Lower lobe of right lung (tissue), 2 donors: ENCODE results near the gene MDGA2. TPM values are rescaled to one million over a fixed set of nuclear protein-coding genes. Genes with fewer than 3 reads are reported as not detected.

ENCODE experiments used
- ATAC-seq, 2 donors: fragments of 200-7000 bp; cut with Tn5 transposase; one replicate each; pipeline ENCODE4 v1.9.1; 2020 to 2022; ENCODE audit warnings: mild to moderate bottlenecking in 2 of 2, moderate library complexity in 2 of 2
- DNase-seq: peaks from one replicate; pipeline ENCODE4 v3.0.0-alpha.2; 2020
- H3K27ac ChIP-seq: fragments of 200-600 bp; one replicate; pipeline ENCODE4 v1.8.0; 2022
- H3K27me3 ChIP-seq: fragments of 200-600 bp; one replicate; pipeline ENCODE4 v1.8.0; 2022; ENCODE audit warnings: low read depth
- H3K36me3 ChIP-seq: fragments of 200-600 bp; one replicate; pipeline ENCODE4 v1.8.0; 2022; ENCODE audit warnings: mild to moderate bottlenecking
- H3K4me1 ChIP-seq: fragments of 200-600 bp; one replicate; pipeline ENCODE4 v1.8.0; 2022
- H3K4me3 ChIP-seq: fragments of 200-600 bp; one replicate; pipeline ENCODE4 v1.8.0; 2022; ENCODE audit warnings: mild to moderate bottlenecking
- H3K9me3 ChIP-seq: fragments of 200-600 bp; one replicate; pipeline ENCODE4 v1.8.0; 2022
- CTCF ChIP-seq: fragments of 200-600 bp; IDR thresholded peaks from one replicate; pipeline ENCODE4 v1.8.0; 2022; ENCODE audit warnings: antibody characterized with exemption, mild to moderate bottlenecking
- intact Hi-C: fragments of 100-400 bp; cut with DNase I; formaldehyde crosslinking; loops from one replicate; pipeline ENCODE4 v1.11.0; 2022
- total RNA-seq: library from RNA; stranded (reverse); fragmentation: NEBNext Ultra II Directional; extraction: Animal tissue kit (Norgen Biotek cat#: 25700); gene quantifications from one replicate; pipeline ENCODE4 v1.2.1, GENCODE V29; 2021
- donor health status: DM: no; HTN: yes; CAD: no; lungs with severe emphysema.

The MDGA2 gene
- total RNA-seq, 1 donor from 2014 or later = 0.24 TPM

GRCh38 chr14:47020500-47020899, 654.9 kb downstream of the MDGA2 start:
- intact Hi-C loops = no loop called here
- H3K36me3 ChIP-seq = no peaks in the 10 kb centered on the region
- TF ChIP-seq CTCF = no peak
- H3K27ac ChIP-seq = no peak overlapping the region
- DNase-seq (no peak), ATAC-seq (no peak)
- H3K9me3 ChIP-seq = no peaks in the 10 kb centered on the region
- H3K27me3 ChIP-seq = no peaks in the 10 kb centered on the region
- H3K4me3 ChIP-seq = no peak overlapping the region
- H3K4me1 ChIP-seq = no peaks in the 10 kb centered on the region

GRCh38 chr14:47012533-47013280, 662.7 kb downstream of the MDGA2 start:
- Histone ChIP-seq H3K4me3 (no peak overlapping the region), H3K36me3 (no peaks in the 10 kb centered on the region), H3K27ac (no peak overlapping the region), H3K4me1 (no peaks in the 10 kb centered on the region), H3K27me3 (no peaks in the 10 kb centered on the region), H3K9me3 (no peaks in the 10 kb centered on the region)
- DNase-seq (no peak), ATAC-seq (no peak)
- intact Hi-C loops = no loop called here
- no peak for TF ChIP-seq CTCF

- no peak overlapping the region for H3K4me3 ChIP-seq
- H3K36me3 ChIP-seq = no peaks in the 10 kb centered on the region
- no peak for DNase-seq
- intact Hi-C loops = no loop called here
- no peak for ATAC-seq
- TF ChIP-seq CTCF = no peak
- no peaks in the 10 kb centered on the region for H3K9me3 ChIP-seq
- no peaks in the 10 kb centered on the region for H3K27me3 ChIP-seq
- H3K4me1 ChIP-seq = no peaks in the 10 kb centered on the region
- H3K27ac ChIP-seq = no peak overlapping the region
These were observed 665.8 kb downstream of the MDGA2 start for GRCh38 chr14:47009615-47010014.

GRCh38 chr14:47008732-47009131, 666.7 kb downstream of the MDGA2 start:
- H3K27ac ChIP-seq = no peak overlapping the region
- TF ChIP-seq CTCF = no peak
- ATAC-seq = no peak

GRCh38 chr14:46999661-47000060, 675.7 kb downstream of the MDGA2 start:
- TF ChIP-seq CTCF = no peak
- H3K4me3 ChIP-seq = no peak overlapping the region
- no peak for DNase-seq
- no peak overlapping the region for H3K27ac ChIP-seq
- no peaks in the 10 kb centered on the region for H3K4me1 ChIP-seq
- no peaks in the 10 kb centered on the region for H3K27me3 ChIP-seq
- no peaks in the 10 kb centered on the region for H3K9me3 ChIP-seq
- intact Hi-C loops = no loop called here
- H3K36me3 ChIP-seq = no peaks in the 10 kb centered on the region
- ATAC-seq = no peak

More at GRCh38 chr14:47008732-47009131, 666.7 kb downstream of the MDGA2 start:
- Histone ChIP-seq H3K36me3 (no peaks in the 10 kb centered on the region), H3K4me1 (no peaks in the 10 kb centered on the region), H3K27me3 (no peaks in the 10 kb centered on the region), H3K4me3 (no peak overlapping the region), H3K9me3 (no peaks in the 10 kb centered on the region)
- DNase-seq = no peak
- intact Hi-C loops = no loop called here
